Transverse colon (tissue), 4 donors: Measurements from ENCODE around the gene CLBA1.

Experiments used
- CTCF ChIP-seq, 5 experiments: fragments of 200-600 bp in 3 of 5; fragments of 450-650 bp in 2 of 5; sonication (generic) in 3 of 5; IDR thresholded peaks; 1 replicate in 2 of 5; 2 replicates in 3 of 5; pipeline ENCODE4 v1.5.1; 2016 to 2017; ENCODE audit warnings: antibody characterized with exemption in 5 of 5, inconsistent platforms in 3 of 5, mild to moderate bottlenecking in 2 of 5, moderate library complexity in 1 of 5
- POLR2A ChIP-seq: fragments of 450-650 bp; IDR thresholded peaks from one replicate; pipeline ENCODE4 v1.6.1; 2016; ENCODE audit warnings: antibody characterized with exemption, mild to moderate bottlenecking, moderate library complexity
- POLR2AphosphoS5 ChIP-seq, 3 donors: sonication (generic); formaldehyde crosslinking; IDR thresholded peaks; one replicate each; pipeline ENCODE4 v1.6.1; 2016; ENCODE audit warnings: antibody characterized with exemption in 3 of 3

GRCh38 chr14:104989951-104990303, 4.3 kb downstream of the CLBA1 start:
- TF ChIP-seq POLR2AphosphoS5 (IDR thresholded peaks at IDR 0.05) (no peak), CTCF (IDR thresholded peaks at IDR 0.05) (no peak), POLR2A (no peak)
